Ovary (tissue), 9 donors: ENCODE data around the gene PIAS1. TPM values are rescaled to one million over a fixed set of nuclear protein-coding genes. Genes with fewer than 3 reads are reported as not detected.

Experiments
- DNase-seq, 5 donors: peaks; one replicate each; pipeline ENCODE4 v3.0.0-alpha.2; 2019 to 2020
- H3K27ac ChIP-seq, 2 donors: fragments of 200-600 bp; one replicate each; pipeline versions ENCODE4 v1.5.1 to v1.8.0; 2019 to 2022
- H3K27me3 ChIP-seq: fragments of 200-600 bp; one replicate; pipeline ENCODE4 v1.8.0; 2022
- H3K36me3 ChIP-seq: fragments of 200-600 bp; sonication (generic); one replicate; pipeline ENCODE4 v1.5.1; 2019
- H3K4me1 ChIP-seq: one replicate; pipeline ENCODE4 v1.8.1; 2013; ENCODE audit warnings: mild to moderate bottlenecking, moderate library complexity; ENCODE audit not compliant: insufficient read depth
- H3K4me3 ChIP-seq: fragments of 200-600 bp; sonication (generic); one replicate; pipeline ENCODE4 v1.5.1; 2017
- H3K9me3 ChIP-seq, 2 donors: fragments of 200-600 bp in 1 of 2; sonication (generic) in 1 of 2; one replicate each; pipeline versions ENCODE4 v1.5.1 to v1.8.1; 2013 to 2019; ENCODE audit warnings: mild to moderate bottlenecking in 1 of 2, moderate library complexity in 1 of 2
- CTCF ChIP-seq, 3 donors: fragments of 450-650 bp in 2 of 3; fragments of 200-600 bp in 1 of 3; IDR thresholded peaks; one replicate each; pipeline versions ENCODE4 v1.5.1 to v1.8.0; 2016 to 2022; ENCODE audit warnings: antibody characterized with exemption in 3 of 3, mild to moderate bottlenecking in 1 of 3
- EP300 ChIP-seq: sonication (generic); formaldehyde crosslinking; IDR thresholded peaks from one replicate; pipeline ENCODE4 v1.6.1; 2017; ENCODE audit warnings: antibody characterized with exemption
- POLR2A ChIP-seq: fragments of 450-650 bp; IDR thresholded peaks from one replicate; pipeline ENCODE4 v1.6.1; 2017; ENCODE audit warnings: antibody characterized with exemption, mild to moderate bottlenecking, moderate library complexity
- WGBS, 3 donors: extraction: QIAGEN DNeasy Blood & Tissue Kit in 1 of 3; methylation state at CpG; one replicate each; pipeline versions ENCODE4 v1.1.5 to v1.1.7; 2013 to 2017; 5-methylcytosine and 5-hydroxymethylcytosine counted together
- intact Hi-C, 4 donors: fragments of 100-400 bp; cut with DNase I; formaldehyde crosslinking; loops; one replicate each; pipeline versions ENCODE4 v1.11.0 to v1.15.1; 2022 to 2023
- polyA plus RNA-seq, 2 donors: library from polyadenylated mRNA; stranded (reverse); fragments of 200-250 nt in 1 of 2; fragments of 350-450 nt in 1 of 2; fragmentation: Illumina TruSeq in 1 of 2; extraction: RNeasy Lipid Tissue Mini Kit (QIAGEN cat#74804) in 1 of 2; gene quantifications; one replicate each; pipeline ENCODE4 v1.2.3, GENCODE V29; 2013 to 2014
- total RNA-seq, 7 donors: library from RNA; depleted of rRNA in 2 of 7; stranded (reverse); fragments of >200 nt in 2 of 7; fragmentation: NEBNext Ultra II Directional in 3 of 7; extraction: Animal tissue kit (Norgen Biotek cat#: 25700) in 3 of 7; gene quantifications; one replicate each; pipeline versions ENCODE4 v1.1.0 to v1.2.4, GENCODE V29; 2016 to 2023
- donor health status: DM: no; HTN: no; CAD: no; lungs with moderate emphysema.
- donor health status: DM: no; HTN: no; CAD: no.
- donor health status: Bipolar disorder and iron deficiency.
- donor health status: DM: yes; HTN: yes; CAD: no.
- donor health status: DM: no; HTN: no; CAD: no.
- donor health status: DM: yes; HTN: yes; CAD: no.

PIAS1 gene
- total and polyA plus RNA-seq, 9 donors: 18.6 to 75.4 (median 48.6) TPM

GRCh38 chr15:68019814-68020525, 34.1 kb upstream of the PIAS1 start:
- no peak for TF ChIP-seq CTCF (IDR thresholded peaks at IDR 0.05)
- TF ChIP-seq EP300: no peak
- TF ChIP-seq POLR2A: no peak
- WGBS, 3 donors: 88 to 93% (median 90%) methylated on average over 9 of the region's 9 CpGs
- no peaks in the 10 kb centered on the region for H3K4me1 ChIP-seq
- DNase-seq: no peak
- H3K27ac ChIP-seq: no peak overlapping the region
- no peaks in the 10 kb centered on the region for H3K36me3 ChIP-seq
- H3K27me3 ChIP-seq: no peaks in the 10 kb centered on the region
- H3K4me3 ChIP-seq: no peak overlapping the region
- intact Hi-C loops: no loop called here
- H3K9me3 ChIP-seq: no peaks in the 10 kb centered on the region

GRCh38 chr15:68020685-68021084, 33.4 kb upstream of the PIAS1 start:
- H3K9me3 ChIP-seq: no peaks in the 10 kb centered on the region
- no peak overlapping the region for H3K27ac ChIP-seq
- no peaks in the 10 kb centered on the region for H3K36me3 ChIP-seq
- intact Hi-C loops: no loop called here
- whole genome bisulfite sequencing, 3 donors: 72 to 87% (median 80%) methylated on average over 3 of the region's 3 CpGs
- H3K27me3 ChIP-seq: no peaks in the 10 kb centered on the region
- TF ChIP-seq CTCF (IDR thresholded peaks at IDR 0.05): no peak
- TF ChIP-seq POLR2A: no peak
- no peak for TF ChIP-seq EP300
- no peak for DNase-seq
- no peaks in the 10 kb centered on the region for H3K4me1 ChIP-seq
- no peak overlapping the region for H3K4me3 ChIP-seq

GRCh38 chr15:68022061-68022460, 32.1 kb upstream of the PIAS1 start:
- no peak for DNase-seq
- Histone ChIP-seq H3K9me3 (no peaks in the 10 kb centered on the region), H3K4me1 (no peaks in the 10 kb centered on the region), H3K27ac (no peak overlapping the region), H3K36me3 (no peaks in the 10 kb centered on the region), H3K27me3 (no peaks in the 10 kb centered on the region), H3K4me3 (no peak overlapping the region)
- 53 to 80% (median 78%) methylated on average over 5 of the region's 5 CpGs for WGBS, 3 donors
- intact Hi-C loops: no loop called here
- no peak for TF ChIP-seq POLR2A
- no peak for TF ChIP-seq EP300
- TF ChIP-seq CTCF (IDR thresholded peaks at IDR 0.05): no peak

DNA sequence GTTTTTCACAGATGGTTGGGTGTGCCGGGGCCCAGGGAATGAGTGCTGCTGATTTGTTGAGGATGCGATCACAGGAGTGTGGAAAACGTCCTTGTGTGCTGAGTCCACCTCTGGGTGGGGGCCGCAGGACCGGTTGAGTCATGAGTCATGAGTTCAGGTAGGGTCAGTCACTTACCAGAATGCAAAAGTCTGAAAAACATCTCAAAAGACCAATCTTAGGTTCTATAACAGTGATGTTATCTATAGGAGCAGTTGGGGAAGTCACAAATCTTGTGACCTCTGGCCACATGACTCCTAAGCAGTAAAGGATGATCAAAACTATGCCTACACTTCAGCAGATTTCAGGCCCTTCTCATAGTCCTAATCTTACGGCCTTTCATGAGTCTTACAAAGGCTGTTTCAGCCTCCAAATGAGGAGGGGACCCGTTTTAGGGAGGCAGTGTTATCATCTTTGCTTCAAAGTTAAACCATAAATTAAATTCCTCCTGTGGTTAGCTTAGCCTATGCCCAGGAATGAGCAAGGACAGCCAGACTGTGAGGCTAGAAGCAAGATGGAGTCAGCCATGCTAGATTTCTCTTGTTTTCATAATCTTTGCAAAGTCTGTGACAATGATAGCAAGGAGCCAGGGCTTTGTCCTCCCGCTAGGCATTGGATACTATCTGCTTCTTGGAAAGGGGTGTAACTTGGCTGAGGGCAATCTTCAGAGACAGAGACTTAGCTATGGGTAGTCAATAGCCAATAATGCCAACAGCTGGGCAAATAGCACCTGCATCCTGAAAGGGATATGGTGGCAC, 30.6 kb upstream of the PIAS1 start:
- Histone ChIP-seq H3K9me3 (no peaks in the 10 kb centered on the region), H3K27ac (no peak overlapping the region), H3K4me1 (no peaks in the 10 kb centered on the region), H3K36me3 (no peaks in the 10 kb centered on the region), H3K4me3 (no peak overlapping the region), H3K27me3 (no peaks in the 10 kb centered on the region)
- TF ChIP-seq POLR2A (no peak), CTCF (IDR thresholded peaks at IDR 0.05) (no peak), EP300 (no peak)
- 80 to 83% (median 82%) methylated on average over 8 of the region's 8 CpGs for WGBS, 3 donors
- intact Hi-C loops: no loop called here
- no peak for DNase-seq
